Activated CD8-positive, alpha-beta memory T cell treated with anti-CD3 and anti-CD28 coated beads, Interleukin-2, amount 10 ng/mL, durations not matched to agents 7 days and 5 days (primary cell): ENCODE measurements around the gene SIGLEC8. TPM values are rescaled to one million over a fixed set of nuclear protein-coding genes. Genes with fewer than 3 reads are reported as not detected.
"Not testable (repeated sequence)": the region's sequence is repeated elsewhere in the genome, so short reads cannot be mapped to it uniquely, and the experiment has no call there.

Experiments used
- ATAC-seq: fragments of 150-1000 bp; cut with Tn5 transposase; one replicate; pipeline ENCODE4 v1.10.0; 2021; ENCODE audit warnings: moderate library complexity
- CTCF ChIA-PET: fragments of 350-600 bp; sonication (Branson Sonifier 250); formaldehyde crosslinking; loops from one replicate; lab custom pipeline; 2021; ENCODE audit warnings: antibody characterized with exemption; lab: Charles Lee
- DNase-seq: peaks from one replicate; pipeline ENCODE4 v3.0.0-alpha.2; 2020
- H3K27ac Mint-ChIP-seq: one replicate; pipeline ENCODE4 v1.8.0; 2021; ENCODE audit warnings: mild to moderate bottlenecking, mixed read lengths
- H3K27me3 Mint-ChIP-seq: one replicate; pipeline ENCODE4 v1.8.0; 2021; ENCODE audit warnings: mixed read lengths
- H3K36me3 Mint-ChIP-seq: one replicate; pipeline ENCODE4 v1.8.0; 2021; ENCODE audit warnings: mild to moderate bottlenecking, mixed read lengths
- H3K4me1 Mint-ChIP-seq: one replicate; pipeline ENCODE4 v1.8.0; 2021; ENCODE audit warnings: mixed read lengths
- H3K4me3 Mint-ChIP-seq: one replicate; pipeline ENCODE4 v1.8.0; 2021; ENCODE audit warnings: mild to moderate bottlenecking, moderate library complexity, mixed read lengths
- H3K9me3 Mint-ChIP-seq: one replicate; pipeline ENCODE4 v1.8.0; 2022; ENCODE audit warnings: low read depth, mixed read lengths
- total RNA-seq, 2 experiments: library from RNA; stranded (reverse); gene quantifications; one replicate each; pipeline ENCODE4 v1.2.3, GENCODE V29; 2021

Gene SIGLEC8
- total RNA-seq, 2 experiments from 2014 or later = not detected

- ATAC-seq = no peak
Measured at GRCh38 chr19:51427201-51427600, 31.1 kb downstream of the SIGLEC8 start.

DNA sequence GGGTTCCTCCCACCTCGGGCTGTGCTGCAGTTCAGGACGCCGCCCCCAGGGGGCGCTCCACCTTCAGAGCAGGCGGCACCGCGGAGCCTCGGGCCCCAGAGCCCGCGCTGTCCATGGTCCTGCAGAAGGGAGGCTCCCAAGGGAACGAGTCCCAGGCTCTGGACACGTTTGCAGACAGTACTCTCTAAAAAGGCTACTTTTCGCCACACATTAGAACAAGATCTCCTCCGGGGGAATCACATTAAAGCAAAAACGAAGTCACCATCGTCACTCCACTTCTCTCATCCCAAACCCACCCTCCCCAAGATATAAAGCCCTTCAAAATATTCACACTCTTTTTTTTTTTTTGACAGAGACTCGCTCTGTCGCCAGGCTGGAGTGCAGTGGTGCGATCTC is 36.2 kb downstream of the SIGLEC8 start:
- no peak overlapping the region for H3K27ac Mint-ChIP-seq
- no peaks in the 10 kb centered on the region for H3K36me3 Mint-ChIP-seq
- peaks cover 18% of the 10 kb centered on the region for H3K27me3 Mint-ChIP-seq
- no peak overlapping the region for H3K4me3 Mint-ChIP-seq
- ATAC-seq = peak; percentile 83
- H3K4me1 Mint-ChIP-seq = peaks cover 17% of the 10 kb centered on the region
- no peaks in the 10 kb centered on the region for H3K9me3 Mint-ChIP-seq
- CTCF ChIA-PET = interaction anchor here (0.5 to 7.2 kb wide), 24 partner anchors 8 to 815 kb away, joined by 3 to 108 read pairs (median 4); partner anchors contain the start of genes NKG7 and VSIG10L
- DNase-seq = peak; percentile 90

More at GRCh38 chr19:51427201-51427600, 31.1 kb downstream of the SIGLEC8 start:
- Mint-ChIP-seq H3K36me3 (no peaks in the 10 kb centered on the region), H3K4me3 (no peak overlapping the region), H3K9me3 (no peaks in the 10 kb centered on the region), H3K27me3 (peaks cover 13% of the 10 kb centered on the region), H3K27ac (no peak overlapping the region), H3K4me1 (no peaks in the 10 kb centered on the region)
- CTCF ChIA-PET = interaction anchor here (1.2 kb wide), 2 partner anchors 9 to 10 kb away, joined by 5 read pairs; no protein-coding TSS in a partner anchor
- DNase-seq = no peak

DNA sequence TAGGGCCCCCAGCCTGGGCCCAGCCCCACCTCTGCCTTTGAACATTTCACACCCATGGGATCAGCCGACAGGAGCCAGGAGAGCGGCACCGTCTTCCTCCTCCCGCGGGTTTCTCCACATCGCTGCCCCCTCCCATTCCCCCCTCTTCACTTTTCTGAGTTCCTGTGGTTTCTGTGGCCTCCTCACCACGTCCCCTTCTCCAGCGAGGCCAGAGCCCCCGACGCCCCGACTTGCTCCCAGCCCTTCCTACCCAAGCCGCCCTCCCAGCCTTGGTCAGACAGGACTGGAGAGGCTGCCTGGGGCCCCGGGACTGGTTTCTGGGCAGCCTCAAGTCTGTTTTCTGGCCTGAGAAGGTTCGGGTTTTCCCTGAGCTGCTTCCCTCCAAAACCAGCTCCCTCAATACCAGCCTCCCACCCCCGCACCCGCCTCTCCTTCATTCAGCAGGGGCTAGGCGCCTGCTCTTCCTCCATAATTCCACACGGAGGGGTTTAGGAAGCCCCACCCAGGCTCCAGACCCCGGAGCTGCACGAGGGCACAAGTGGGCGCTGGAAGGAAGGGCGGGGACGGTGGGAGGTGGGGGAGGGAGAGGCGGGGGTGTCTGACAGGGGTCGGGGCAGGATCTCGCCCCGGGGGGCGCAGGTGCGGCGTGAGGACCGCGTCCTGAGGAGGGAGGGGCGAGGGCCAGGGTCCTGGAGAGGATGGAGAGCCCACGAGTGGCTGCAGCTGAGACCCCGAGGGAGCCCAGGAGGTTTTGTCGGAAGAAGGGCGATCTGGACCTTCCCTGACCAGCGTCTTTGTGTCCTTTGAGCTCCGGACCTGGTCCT is 36.8 kb downstream of the SIGLEC8 start:
- no peak for DNase-seq
- Mint-ChIP-seq H3K27ac (no peak overlapping the region), H3K36me3 (no peaks in the 10 kb centered on the region), H3K4me3 (no peak overlapping the region), H3K27me3 (peaks cover 18% of the 10 kb centered on the region), H3K9me3 (no peaks in the 10 kb centered on the region), H3K4me1 (peaks cover 22% of the 10 kb centered on the region)
- ATAC-seq = no peak
- CTCF ChIA-PET = interaction anchor here (0.5 to 7.2 kb wide), 25 partner anchors 8 to 816 kb away, joined by 3 to 108 read pairs (median 3); partner anchors contain the start of genes NKG7 and VSIG10L

DNA sequence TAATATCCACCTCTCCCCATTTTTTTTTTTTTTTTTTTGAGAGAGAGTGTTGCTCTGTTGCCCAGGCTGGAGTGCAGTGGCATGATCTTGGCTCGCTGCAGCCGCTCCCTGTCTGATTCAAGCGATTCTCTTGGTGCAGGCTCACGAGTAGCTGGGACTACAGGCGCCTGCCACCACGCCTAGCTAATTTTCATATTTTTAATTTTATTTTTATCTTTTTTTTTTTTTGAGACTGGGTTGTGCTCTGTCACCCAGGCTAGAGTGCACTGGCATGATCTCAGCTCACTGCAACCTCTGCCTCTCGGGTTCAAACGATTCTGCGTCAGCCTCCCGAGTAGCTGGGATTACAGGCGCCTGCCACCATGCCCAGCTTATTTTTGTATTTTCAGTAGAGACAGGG is 37.7 kb downstream of the SIGLEC8 start:
- Mint-ChIP-seq H3K27me3 (peaks cover 14% of the 10 kb centered on the region), H3K4me1 (peaks cover 22% of the 10 kb centered on the region)
- H3K9me3 Mint-ChIP-seq, DNase-seq, H3K4me3 Mint-ChIP-seq, H3K27ac Mint-ChIP-seq, ATAC-seq, H3K36me3 Mint-ChIP-seq: not testable (repeated sequence)
- CTCF ChIA-PET = interaction anchor here (0.8 to 7.2 kb wide), 10 partner anchors 9 to 357 kb away, joined by 3 to 108 read pairs (median 10); no protein-coding TSS in a partner anchor

- H3K27me3 Mint-ChIP-seq = peaks cover 12% of the 10 kb centered on the region
- DNase-seq = no peak
- H3K4me1 Mint-ChIP-seq = peaks cover 22% of the 10 kb centered on the region
- ATAC-seq = no peak
- CTCF ChIA-PET = interaction anchor here (0.9 to 7.2 kb wide), 6 partner anchors 9 to 238 kb away, joined by 3 to 108 read pairs (median 6); no protein-coding TSS in a partner anchor
- H3K36me3 Mint-ChIP-seq = no peaks in the 10 kb centered on the region
- no peak overlapping the region for H3K4me3 Mint-ChIP-seq
- H3K27ac Mint-ChIP-seq = no peak overlapping the region
- no peaks in the 10 kb centered on the region for H3K9me3 Mint-ChIP-seq
Measured at GRCh38 chr19:51418707-51419106, 39.5 kb downstream of the SIGLEC8 start.

GRCh38 chr19:51417810-51418157 is 40.5 kb downstream of the SIGLEC8 start:
- no peak for ATAC-seq
- Mint-ChIP-seq H3K9me3 (no peaks in the 10 kb centered on the region), H3K4me1 (peaks cover 22% of the 10 kb centered on the region), H3K27ac (peak overlapping the region; percentile 62), H3K36me3 (no peaks in the 10 kb centered on the region), H3K4me3 (peak overlapping the region; percentile 21), H3K27me3 (peaks cover 11% of the 10 kb centered on the region)
- CTCF ChIA-PET = interaction anchor here (0.7 to 7.2 kb wide), 14 partner anchors 9 to 249 kb away, joined by 3 to 108 read pairs (median 4); no protein-coding TSS in a partner anchor
- no peak for DNase-seq

DNA sequence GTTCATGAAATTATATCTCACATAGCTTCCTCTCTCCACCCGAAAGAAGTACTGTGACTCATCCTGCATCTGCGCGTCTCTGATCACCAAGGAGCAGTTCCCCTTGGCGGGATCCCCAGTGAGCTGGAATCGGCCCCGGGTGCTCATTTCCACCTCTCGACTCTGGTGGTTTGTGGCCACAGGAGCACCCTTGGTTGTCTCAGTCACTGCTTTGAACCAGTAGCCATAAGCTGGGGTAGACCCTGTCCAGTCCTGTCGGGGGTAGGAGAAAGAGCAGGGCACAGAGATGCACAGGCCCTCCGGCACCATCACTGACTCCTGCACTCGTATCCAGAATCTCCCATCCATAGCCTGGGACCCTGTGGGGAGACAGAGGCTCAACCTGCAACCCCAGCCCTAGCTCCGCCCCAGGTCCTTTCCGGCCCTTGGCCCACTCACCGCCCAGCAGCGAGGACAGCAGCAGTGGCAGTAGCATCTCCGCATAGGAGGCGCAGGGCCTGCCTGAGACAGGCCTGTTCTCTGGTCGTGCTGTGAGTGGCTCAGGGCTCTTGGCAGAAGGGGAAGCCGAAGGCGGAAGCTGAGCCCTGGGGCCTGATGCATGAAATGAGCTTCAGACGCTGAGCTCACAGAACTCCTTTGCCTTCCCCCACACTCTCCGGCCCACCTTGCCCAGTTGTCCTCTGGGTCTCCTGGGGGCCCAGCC is 41.0 kb downstream of the SIGLEC8 start, which contains the start of gene SIGLEC10:
Gene SIGLEC10 (minus strand): TSS at position 536 of the 703 bp plus-strand sequence. CDS start 61 bp downstream, at position 475.
- Mint-ChIP-seq H3K4me3 (peak within 1 kb of the TSS; percentile 21), H3K9me3 (no peaks in the 10 kb centered on the region), H3K4me1 (peaks cover 22% of the 10 kb centered on the region), H3K36me3 (no peaks in the 10 kb centered on the region), H3K27me3 (peaks cover 11% of the 10 kb centered on the region), H3K27ac (peak within 1 kb of the TSS; percentile 62)
- peak; percentile 68 for ATAC-seq
- CTCF ChIA-PET = interaction anchor here (0.7 to 7.2 kb wide), 11 partner anchors 9 to 249 kb away, joined by 3 to 108 read pairs (median 4); no protein-coding TSS in a partner anchor
- peak; percentile 56 for DNase-seq

- H3K4me1 Mint-ChIP-seq = peaks cover 22% of the 10 kb centered on the region
- not testable (repeated sequence) for ATAC-seq, H3K9me3 Mint-ChIP-seq, H3K4me3 Mint-ChIP-seq, H3K27ac Mint-ChIP-seq, DNase-seq, H3K36me3 Mint-ChIP-seq
- peaks cover 11% of the 10 kb centered on the region for H3K27me3 Mint-ChIP-seq
- CTCF ChIA-PET = interaction anchor here (1.5 to 7.2 kb wide), 3 partner anchors 22 to 76 kb away, joined by 3 to 108 read pairs (median 5); no protein-coding TSS in a partner anchor
Measured at GRCh38 chr19:51416422-51416821, 41.8 kb downstream of the SIGLEC8 start.

GRCh38 chr19:51415187-51415586 is 43.1 kb downstream of the SIGLEC8 start:
- H3K4me1 Mint-ChIP-seq = peaks cover 17% of the 10 kb centered on the region
- no peak for ATAC-seq
- no peaks in the 10 kb centered on the region for H3K36me3 Mint-ChIP-seq
- CTCF ChIA-PET = no interaction called here
- no peak overlapping the region for H3K4me3 Mint-ChIP-seq
- peaks cover 6% of the 10 kb centered on the region for H3K27me3 Mint-ChIP-seq
- H3K27ac Mint-ChIP-seq = no peak overlapping the region
- DNase-seq = no peak
- no peaks in the 10 kb centered on the region for H3K9me3 Mint-ChIP-seq

- no peak overlapping the region for H3K27ac Mint-ChIP-seq
- H3K36me3 Mint-ChIP-seq = no peaks in the 10 kb centered on the region
Measured at GRCh38 chr19:51410950-51411748, 47.1 kb downstream of the SIGLEC8 start.

GRCh38 chr19:51407511-51408131 is 50.6 kb downstream of the SIGLEC8 start:
- H3K4me3 Mint-ChIP-seq = no peak overlapping the region
- ATAC-seq (peak; percentile 60), DNase-seq (peak; percentile 62)
- no peaks in the 10 kb centered on the region for H3K27me3 Mint-ChIP-seq
- CTCF ChIA-PET = interaction anchor here (0.7 to 2.7 kb wide), 17 partner anchors 9 to 111 kb away, joined by 3 to 28 read pairs (median 4); partner anchors contain the start of genes ETFB, NKG7, SIGLEC10 and VSIG10L
- peaks cover 10% of the 10 kb centered on the region for H3K4me1 Mint-ChIP-seq
- H3K9me3 Mint-ChIP-seq = peaks cover 2% of the 10 kb centered on the region
- no peak overlapping the region for H3K27ac Mint-ChIP-seq
- H3K36me3 Mint-ChIP-seq = peaks cover 14% of the 10 kb centered on the region

More at GRCh38 chr19:51410950-51411748, 47.1 kb downstream of the SIGLEC8 start:
- no peak overlapping the region for H3K4me3 Mint-ChIP-seq
- H3K9me3 Mint-ChIP-seq = no peaks in the 10 kb centered on the region
- CTCF ChIA-PET = interaction anchor here (1.1 kb wide), 1 partner anchor 9 kb away, joined by 3 read pairs; no protein-coding TSS in a partner anchor
- DNase-seq (no peak), ATAC-seq (no peak)
- H3K27me3 Mint-ChIP-seq = no peaks in the 10 kb centered on the region
- peaks cover 10% of the 10 kb centered on the region for H3K4me1 Mint-ChIP-seq

DNA sequence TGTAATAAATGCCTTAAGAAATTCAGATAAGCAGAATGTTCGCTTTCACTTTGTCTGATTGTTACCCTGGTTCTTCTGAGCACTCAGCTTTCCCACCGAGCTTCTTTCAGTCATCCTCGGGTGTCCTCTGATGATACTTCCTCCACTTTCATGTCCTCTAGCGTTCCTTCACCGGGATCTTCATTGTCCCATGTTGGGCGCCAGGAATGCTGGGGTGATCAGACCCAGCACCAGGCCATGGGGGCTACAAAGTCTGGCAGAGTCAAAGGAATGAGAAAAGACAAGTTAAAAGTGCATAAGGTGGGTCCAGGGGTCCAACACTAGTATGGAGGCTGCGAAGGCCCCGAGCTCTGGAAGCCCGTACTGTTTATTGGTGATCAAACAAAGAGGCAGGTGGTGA is 56.1 kb downstream of the SIGLEC8 start:
- DNase-seq (no peak), ATAC-seq (no peak)
- no peak overlapping the region for H3K4me3 Mint-ChIP-seq
- H3K27ac Mint-ChIP-seq = no peak overlapping the region
- H3K27me3 Mint-ChIP-seq = no peaks in the 10 kb centered on the region
- H3K4me1 Mint-ChIP-seq = peaks cover 8% of the 10 kb centered on the region
- H3K9me3 Mint-ChIP-seq = peaks cover 11% of the 10 kb centered on the region
- peaks cover 24% of the 10 kb centered on the region for H3K36me3 Mint-ChIP-seq
- CTCF ChIA-PET = interaction anchor here (1.7 to 4.6 kb wide), 2 partner anchors 16 to 19 kb away, joined by 4 to 18 read pairs; no protein-coding TSS in a partner anchor
